B cell (primary cell): ENCODE data around the gene NPHP4. TPM values are rescaled to one million over a fixed set of nuclear protein-coding genes. Genes with fewer than 3 reads are reported as not detected.

Experiments used
- ATAC-seq: fragments of 200-7000 bp; cut with Tn5 transposase; one replicate; pipeline ENCODE4 v1.10.0; 2021; ENCODE audit warnings: low read depth, mild to moderate bottlenecking, moderate number of reproducible peaks, moderate library complexity
- CTCF ChIA-PET: fragments of 350-600 bp; sonication (Branson Sonifier 250); formaldehyde crosslinking; loops from one replicate; lab custom pipeline; 2021; ENCODE audit warnings: antibody characterized with exemption, inconsistent platforms; lab: Charles Lee
- POLR2A ChIA-PET: fragments of 350-600 bp; sonication (Branson Sonifier 250); formaldehyde crosslinking; loops from one replicate; lab custom pipeline; 2021; ENCODE audit warnings: antibody characterized with exemption; lab: Charles Lee
- DNase-seq: peaks from one replicate; pipeline ENCODE4 v3.0.0; 2013
- H2AFZ ChIP-seq: 2 replicates; pipeline ENCODE4 v1.6.1; 2012; ENCODE audit warnings: mild to moderate bottlenecking, low read depth, low read length; ENCODE audit not compliant: insufficient read depth, poor library complexity, severe bottlenecking
- H3K27ac ChIP-seq, 2 donors: 1 replicate in 1 of 2; 2 replicates in 1 of 2; pipeline ENCODE4 v1.5.1; 2012 to 2013; ENCODE audit warnings: low read length in 2 of 2, mild to moderate bottlenecking in 2 of 2, moderate library complexity in 1 of 2
- H3K27me3 ChIP-seq, 4 experiments: fragments of 200-600 bp in 1 of 4; sonication (generic) in 1 of 4; replicated peaks in 1 of 4; 1 replicate in 2 of 4; 2 replicates in 2 of 4; pipeline versions ENCODE4 v1.6.1 to v1.7.0; 2013 to 2016; ENCODE audit warnings: low read length in 3 of 4, mild to moderate bottlenecking in 2 of 4, mixed read lengths in 1 of 4, moderate library complexity in 1 of 4; ENCODE audit not compliant: insufficient read depth in 4 of 4, control insufficient read depth in 3 of 4; ENCODE audit errors: control extremely low read depth in 1 of 4
- H3K36me3 ChIP-seq, 2 experiments: replicated peaks in 1 of 2; 1 replicate in 1 of 2; 2 replicates in 1 of 2; pipeline versions ENCODE4 v1.6.1 to v1.7.1; 2013; ENCODE audit warnings: low read length in 1 of 2; ENCODE audit not compliant: insufficient read depth in 2 of 2, control insufficient read depth in 1 of 2; ENCODE audit errors: control extremely low read depth in 1 of 2, extremely low read depth in 1 of 2
- H3K4me1 ChIP-seq, 2 donors: fragments of 200-600 bp in 1 of 2; sonication (generic) in 1 of 2; 1 replicate in 1 of 2; 2 replicates in 1 of 2; pipeline versions ENCODE4 v1.5.1 to v1.6.1; 2013 to 2017; ENCODE audit warnings: low read length in 2 of 2; ENCODE audit not compliant: control insufficient read depth in 2 of 2, insufficient read depth in 2 of 2
- H3K4me2 ChIP-seq: replicated peaks from 2 replicates; pipeline ENCODE3; 2012; ENCODE audit warnings: mild to moderate bottlenecking, low read depth, low read length; ENCODE audit not compliant: poor library complexity, severe bottlenecking
- H3K4me3 ChIP-seq, 5 experiments: fragments of 200-600 bp in 1 of 5; sonication (generic) in 1 of 5; 1 replicate in 3 of 5; 2 replicates in 2 of 5; pipeline versions ENCODE4 v1.5.1 to v1.7.0; 2011 to 2016; ENCODE audit warnings: low read length in 4 of 5, mild to moderate bottlenecking in 4 of 5, low read depth in 2 of 5, control low read depth in 1 of 5, moderate library complexity in 1 of 5; ENCODE audit not compliant: insufficient read depth in 1 of 5; ENCODE audit errors: control extremely low read depth in 1 of 5, extremely low read depth in 1 of 5
- H3K79me2 ChIP-seq: fragments of 200-600 bp; sonication (generic); one replicate; pipeline ENCODE4 v1.6.0; 2016; ENCODE audit warnings: low read length; ENCODE audit not compliant: control insufficient read depth, insufficient read depth
- H3K9ac ChIP-seq: fragments of 200-600 bp; sonication (generic); 2 replicates; pipeline ENCODE4 v1.6.1; 2017; ENCODE audit warnings: mild to moderate bottlenecking, low read length, moderate library complexity
- H3K9me3 ChIP-seq, 3 donors: one replicate each; pipeline versions ENCODE4 v1.6.1 to v1.7.1; 2013; ENCODE audit warnings: low read length in 2 of 3; ENCODE audit not compliant: control insufficient read depth in 2 of 3, insufficient read depth in 1 of 3; ENCODE audit errors: control extremely low read depth in 1 of 3
- H4K20me1 ChIP-seq: 2 replicates; pipeline ENCODE4 v1.6.0; 2012; ENCODE audit warnings: mild to moderate bottlenecking, low read length; ENCODE audit not compliant: insufficient read depth, control insufficient read depth, poor library complexity, severe bottlenecking
- H3K27ac Mint-ChIP-seq: one replicate; pipeline ENCODE4 v1.8.0; 2021; ENCODE audit warnings: mixed read lengths
- H3K27me3 Mint-ChIP-seq: one replicate; pipeline ENCODE4 v1.8.0; 2021; ENCODE audit warnings: mixed read lengths
- H3K4me1 Mint-ChIP-seq: one replicate; pipeline ENCODE4 v1.8.0; 2021; ENCODE audit warnings: mixed read lengths
- H3K4me3 Mint-ChIP-seq: one replicate; pipeline ENCODE4 v1.8.0; 2021; ENCODE audit warnings: mixed read lengths
- H3K9me3 Mint-ChIP-seq: one replicate; pipeline ENCODE4 v1.8.0; 2022; ENCODE audit warnings: mixed read lengths; ENCODE audit not compliant: insufficient read depth
- EZH2 ChIP-seq: IDR thresholded peaks from 2 replicates; pipeline ENCODE4 v1.6.1; 2012; ENCODE audit warnings: borderline replicate concordance, low read depth, mild to moderate bottlenecking, moderate library complexity, low read length; ENCODE audit not compliant: insufficient read depth, poor library complexity, severe bottlenecking
- WGBS: methylation state at CpG from one replicate; pipeline ENCODE4 v1.1.5; 2013; ENCODE audit warnings: missing lambda C conversion rate; ENCODE audit not compliant: insufficient coverage; 5-methylcytosine and 5-hydroxymethylcytosine counted together
- intact Hi-C: fragments of 100-400 bp; cut with micrococcal nuclease; formaldehyde crosslinking; loops from one replicate; pipeline ENCODE4 v1.10.0; 2022
- polyA plus RNA-seq: library from polyadenylated mRNA; depleted of rRNA; stranded (reverse); fragments of >200 nt; gene quantifications from 2 replicates; pipeline ENCODE4 v1.2.3, GENCODE V29; 2012
- total RNA-seq, 2 donors: library from RNA; stranded (reverse); fragments of 120-200 nt in 1 of 2; gene quantifications; 1 replicate in 1 of 2; 2 replicates in 1 of 2; pipeline versions ENCODE4 v1.2.3 to v1.2.4, GENCODE V29; 2013 to 2022
- TF ChIP-seq, protein P1 (sequence below): fragments of 200-600 bp; IDR thresholded peaks from one replicate; pipeline ENCODE4 v1.8.0; 2022; ENCODE audit warnings: antibody characterized with exemption, mild to moderate bottlenecking

Gene NPHP4
- total and polyA plus RNA-seq, 2 donors (not counting 1 experiment from before 2014, with no cell fraction given), result 6.5 to 14.8 TPM

GRCh38 chr1:5831600-5832335 is 160.5 kb downstream of the NPHP4 start:
- Histone ChIP-seq H3K9ac (no peak overlapping the region), H2AFZ (no peak overlapping the region), H3K9me3 (peaks cover 0 to 7% (median 0%) of the 10 kb centered on the region in 3 donors), H3K36me3 (no peaks in the 10 kb centered on the region), H3K4me2 (no peak overlapping the region), H3K79me2 (no peaks in the 10 kb centered on the region), H4K20me1 (no peaks in the 10 kb centered on the region), H3K4me1 (no peaks in the 10 kb centered on the region), H3K27ac (no peak overlapping the region), H3K27me3 (no peaks in the 10 kb centered on the region), H3K4me3 (no peak overlapping the region)
- CTCF ChIA-PET, result no interaction called here
- no peak for ATAC-seq
- intact Hi-C loops, result no loop called here
- POLR2A ChIA-PET, result no interaction called here
- no peak for TF ChIP-seq EZH2
- TF ChIP-seq, protein P1, sequence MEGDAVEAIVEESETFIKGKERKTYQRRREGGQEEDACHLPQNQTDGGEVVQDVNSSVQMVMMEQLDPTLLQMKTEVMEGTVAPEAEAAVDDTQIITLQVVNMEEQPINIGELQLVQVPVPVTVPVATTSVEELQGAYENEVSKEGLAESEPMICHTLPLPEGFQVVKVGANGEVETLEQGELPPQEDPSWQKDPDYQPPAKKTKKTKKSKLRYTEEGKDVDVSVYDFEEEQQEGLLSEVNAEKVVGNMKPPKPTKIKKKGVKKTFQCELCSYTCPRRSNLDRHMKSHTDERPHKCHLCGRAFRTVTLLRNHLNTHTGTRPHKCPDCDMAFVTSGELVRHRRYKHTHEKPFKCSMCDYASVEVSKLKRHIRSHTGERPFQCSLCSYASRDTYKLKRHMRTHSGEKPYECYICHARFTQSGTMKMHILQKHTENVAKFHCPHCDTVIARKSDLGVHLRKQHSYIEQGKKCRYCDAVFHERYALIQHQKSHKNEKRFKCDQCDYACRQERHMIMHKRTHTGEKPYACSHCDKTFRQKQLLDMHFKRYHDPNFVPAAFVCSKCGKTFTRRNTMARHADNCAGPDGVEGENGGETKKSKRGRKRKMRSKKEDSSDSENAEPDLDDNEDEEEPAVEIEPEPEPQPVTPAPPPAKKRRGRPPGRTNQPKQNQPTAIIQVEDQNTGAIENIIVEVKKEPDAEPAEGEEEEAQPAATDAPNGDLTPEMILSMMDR, result no peak
- DNase-seq, result no peak
- Mint-ChIP-seq H3K4me1 (no peaks in the 10 kb centered on the region), H3K4me3 (no peak overlapping the region), H3K27ac (no peak overlapping the region), H3K27me3 (peaks cover 6% of the 10 kb centered on the region), H3K9me3 (peaks cover 6% of the 10 kb centered on the region)
- WGBS, result 47% methylated on average over 10 of the region's 10 CpGs

GRCh38 chr1:5830771-5831599 is 161.2 kb downstream of the NPHP4 start:
- peaks cover 0 to 7% (median 0%) of the 10 kb centered on the region in 3 donors for H3K9me3 ChIP-seq
- H3K4me1 Mint-ChIP-seq, result no peaks in the 10 kb centered on the region
- POLR2A ChIA-PET, result no interaction called here
- H3K27me3 Mint-ChIP-seq, result peaks cover 10% of the 10 kb centered on the region
- H3K27ac Mint-ChIP-seq, result no peak overlapping the region
- H3K36me3 ChIP-seq, result no peaks in the 10 kb centered on the region
- H3K79me2 ChIP-seq, result no peaks in the 10 kb centered on the region
- DNase-seq (no peak), ATAC-seq (no peak)
- intact Hi-C loops, result no loop called here
- H3K9me3 Mint-ChIP-seq, result peaks cover 6% of the 10 kb centered on the region
- H3K9ac ChIP-seq, result no peak overlapping the region
- no peak overlapping the region for H3K4me3 Mint-ChIP-seq
- H3K27ac ChIP-seq, result no peak overlapping the region
- no peak overlapping the region for H3K4me3 ChIP-seq
- CTCF ChIA-PET, result no interaction called here
- H2AFZ ChIP-seq, result no peak overlapping the region
- TF ChIP-seq EZH2, result no peak
- TF ChIP-seq, protein P1, result no peak
- no peak overlapping the region for H3K4me2 ChIP-seq
- H3K4me1 ChIP-seq, result no peaks in the 10 kb centered on the region
- 55% methylated on average over 26 of the region's 26 CpGs for WGBS
- no peaks in the 10 kb centered on the region for H3K27me3 ChIP-seq
- no peaks in the 10 kb centered on the region for H4K20me1 ChIP-seq
